ENCODE results near the gene SLC10A1. TPM values are rescaled to one million over a fixed set of nuclear protein-coding genes. Genes with fewer than 3 reads are reported as not detected.
A peak's percentile ranks its signal among the peaks of the same experiment; 100 is the strongest.

Gene SLC10A1
- total RNA-seq, 4 donors from 2014 or later, result not detected

- 91 to 95% methylated on average over 11 of the region's 11 CpGs for WGBS, 2 donors
- TF ChIP-seq POLR2A (IDR thresholded peaks at IDR 0.05) (no peak), CTCF (IDR thresholded peaks at IDR 0.05) (no peak)
- no peak overlapping the region for H3K4me3 ChIP-seq (ENCODE audit: low read depth, poor library complexity, severe bottlenecking)
- no peak for DNase-seq (ENCODE audit: low spot score in 2 of 2)
- intact Hi-C loops (cut with DNase I; ENCODE audit: low total_unique reads), result no loop called here
These were observed 24.7 kb downstream of the SLC10A1 start for GRCh38 chr14:69772082-69773017.

GRCh38 chr14:69771136-69771535, 25.9 kb downstream of the SLC10A1 start:
- 91 to 93% methylated on average over 16 of the region's 16 CpGs for WGBS, 2 donors
- no peak overlapping the region for H3K4me3 ChIP-seq (ENCODE audit: low read depth, poor library complexity, severe bottlenecking)
- intact Hi-C loops (cut with DNase I; ENCODE audit: low total_unique reads), result no loop called here

GRCh38 chr14:69770559-69770958, 26.5 kb downstream of the SLC10A1 start:
- H3K4me3 ChIP-seq (ENCODE audit: low read depth, poor library complexity, severe bottlenecking), result no peak overlapping the region
- no peak for DNase-seq (ENCODE audit: low spot score in 2 of 2)
- intact Hi-C loops (cut with DNase I; ENCODE audit: low total_unique reads), result no loop called here
- TF ChIP-seq POLR2A (IDR thresholded peaks at IDR 0.05) (no peak), CTCF (IDR thresholded peaks at IDR 0.05) (no peak)
- WGBS, 2 donors, result 76 to 90% methylated on average over 3 of the region's 3 CpGs

More at GRCh38 chr14:69771136-69771535, 25.9 kb downstream of the SLC10A1 start:
- DNase-seq (ENCODE audit: low spot score in 2 of 2), result no peak
- TF ChIP-seq CTCF (IDR thresholded peaks at IDR 0.05) (no peak), POLR2A (IDR thresholded peaks at IDR 0.05) (no peak)

- intact Hi-C loops (cut with DNase I; ENCODE audit: low total_unique reads), result no loop called here
- no peak overlapping the region for H3K4me3 ChIP-seq (ENCODE audit: low read depth, poor library complexity, severe bottlenecking)
- DNase-seq (ENCODE audit: low spot score in 2 of 2), result no peak
- 94 to 95% methylated on average over 22 of the region's 22 CpGs for WGBS, 2 donors
- TF ChIP-seq POLR2A (IDR thresholded peaks at IDR 0.05) (no peak), CTCF (IDR thresholded peaks at IDR 0.05) (no peak)
These were observed 27.4 kb downstream of the SLC10A1 start for GRCh38 chr14:69769623-69770022.

GRCh38 chr14:69768873-69769272, 28.2 kb downstream of the SLC10A1 start:
- WGBS, 2 donors, result 73 to 75% methylated on average over 8 of the region's 8 CpGs
- peak in 1 of 2 donors; percentile 1 for DNase-seq (ENCODE audit: low spot score in 2 of 2)
- no peak overlapping the region for H3K4me3 ChIP-seq (ENCODE audit: low read depth, poor library complexity, severe bottlenecking)
- intact Hi-C loops (cut with DNase I; ENCODE audit: low total_unique reads), result no loop called here
- TF ChIP-seq CTCF (IDR thresholded peaks at IDR 0.05) (no peak), POLR2A (IDR thresholded peaks at IDR 0.05) (no peak)
